Muscle of arm (tissue), 12 donors: ENCODE measurements around the gene HOOK2. TPM values are rescaled to one million over a fixed set of nuclear protein-coding genes. Genes with fewer than 3 reads are reported as not detected.

ENCODE experiments used
- DNase-seq: peaks from one replicate; pipeline ENCODE4 v3.0.0-alpha.2; 2013
- polyA plus RNA-seq, 12 donors: library from polyadenylated mRNA; unstranded; fragments of 120-200 nt; gene quantifications; one replicate each; pipeline ENCODE4 v1.2.1, GENCODE V29; 2013; ENCODE audit not compliant: insufficient read length in 12 of 12

The HOOK2 gene
- polyA plus RNA-seq, 12 donors, result 12.4 to 78.3 (median 24.2) TPM; not detected in 1

- no peak for DNase-seq
These were observed 8.0 kb upstream of the HOOK2 start for GRCh38 chr19:12783291-12783848.

- DNase-seq, result peak; percentile 87
These were observed 7.3 kb upstream of the HOOK2 start for GRCh38 chr19:12782424-12783290.

- DNase-seq, result no peak
These were observed 6.7 kb upstream of the HOOK2 start for GRCh38 chr19:12782174-12782423.

GRCh38 chr19:12779162-12779993, 4.0 kb upstream of the HOOK2 start:
- peak; percentile 83 for DNase-seq

GRCh38 chr19:12778905-12779161, 3.5 kb upstream of the HOOK2 start:
- no peak for DNase-seq

- DNase-seq, result no peak
These were observed 2.9 kb upstream of the HOOK2 start for GRCh38 chr19:12778017-12778904.

GRCh38 chr19:12777217-12778016, 2.1 kb upstream of the HOOK2 start:
- DNase-seq, result peak; percentile 83

- no peak for DNase-seq
These were observed 1.8 kb downstream of the HOOK2 start for GRCh38 chr19:12773571-12773970.

- DNase-seq, result no peak
These were observed 3.0 kb downstream of the HOOK2 start for GRCh38 chr19:12772323-12772722.

GRCh38 chr19:12770922-12771321, 4.4 kb downstream of the HOOK2 start:
- DNase-seq, result no peak

GRCh38 chr19:12769689-12770088, 5.7 kb downstream of the HOOK2 start:
- peak; percentile 21 for DNase-seq

- DNase-seq, result no peak
These were observed 7.7 kb downstream of the HOOK2 start for GRCh38 chr19:12767666-12768065.

- no peak for DNase-seq
These were observed 8.2 kb downstream of the HOOK2 start for GRCh38 chr19:12767150-12767549.

- DNase-seq, result peak; percentile 61
These were observed 9.3 kb downstream of the HOOK2 start for GRCh38 chr19:12766051-12766521.

GRCh38 chr19:12764698-12765097, 10.7 kb downstream of the HOOK2 start:
- DNase-seq, result no peak

GRCh38 chr19:12763100-12763499, 12.3 kb downstream of the HOOK2 start:
- no peak for DNase-seq

- DNase-seq, result no peak
These were observed 15.7 kb downstream of the HOOK2 start for GRCh38 chr19:12759686-12760085.

- peak; percentile 64 for DNase-seq
These were observed 17.6 kb downstream of the HOOK2 start for GRCh38 chr19:12757544-12758274.

- no peak for DNase-seq
These were observed 19.0 kb downstream of the HOOK2 start for GRCh38 chr19:12756150-12756883.
